ENCODE data around the gene TXNDC15. TPM values are rescaled to one million over a fixed set of nuclear protein-coding genes. Genes with fewer than 3 reads are reported as not detected.

TXNDC15 gene
- total RNA-seq, 1 experiment from 2014 or later = 47.4 TPM

DNA sequence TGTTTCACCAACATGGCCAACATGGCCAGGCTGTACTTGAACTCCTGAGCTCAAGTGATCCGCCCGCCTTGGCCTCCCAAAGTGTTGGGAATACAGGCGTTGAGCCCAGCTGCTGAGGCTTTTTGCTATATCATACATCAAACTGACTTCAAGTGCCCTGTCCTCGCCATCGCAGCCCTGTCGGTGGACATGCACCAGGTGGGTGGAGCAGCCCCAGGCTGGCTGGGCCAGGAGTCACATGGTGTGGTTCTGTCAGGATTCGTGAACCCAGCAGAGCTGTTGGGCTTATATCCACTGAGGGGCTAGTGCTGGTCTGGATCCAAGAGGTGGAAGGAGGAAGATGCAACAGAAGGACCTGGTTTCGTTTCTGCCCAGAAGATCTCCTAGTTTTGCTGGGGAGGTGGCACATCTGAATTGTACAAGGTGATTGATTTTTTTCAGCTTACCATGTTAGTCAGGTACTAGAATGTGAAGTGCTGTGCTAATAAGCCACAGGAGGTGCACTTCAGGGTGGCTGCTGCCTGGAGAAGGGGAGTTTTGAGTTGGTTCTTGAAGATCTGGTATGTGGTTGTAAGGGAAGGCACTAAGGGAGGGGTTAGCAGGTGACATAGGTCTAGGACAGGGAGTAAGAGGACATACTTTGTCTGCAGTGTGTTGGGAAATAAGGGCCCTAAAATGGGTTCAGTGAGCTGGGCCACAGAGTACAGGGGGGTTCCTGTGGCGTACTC lies 46.8 kb downstream of the TXNDC15 start:
- in situ Hi-C loops (cut with HindIII; ENCODE audit: low pct_unique_long_range_greater_than_20kb, low sequenced_read_pairs) (no loop called here), intact Hi-C loops (cut with micrococcal nuclease; ENCODE audit: unreplicated experiment) (no loop called here)
- BruUV-seq (replicated peaks) = no TSS peak
- Histone ChIP-seq H3K4me1 (ENCODE audit: control insufficient read depth, insufficient read depth, low read length) (no peaks in the 10 kb centered on the region), H3K4me3 (ENCODE audit: low read depth in 2 of 2, low read length in 2 of 2) (no peak overlapping the region), H3K36me3 (ENCODE audit: control insufficient read depth, insufficient read depth, low read length) (no peaks in the 10 kb centered on the region), H3K27ac (ENCODE audit: low read length) (no peak overlapping the region), H3K9me3 (ENCODE audit: control insufficient read depth, insufficient read depth, low read depth, low read length) (no peaks in the 10 kb centered on the region), H3K27me3 (ENCODE audit: control insufficient read depth, insufficient read depth, low read length) (no peaks in the 10 kb centered on the region)
- CTCF ChIA-PET = no interaction called here
- POLR2A ChIA-PET = interaction anchor here (0.7 kb wide), 2 partner anchors 120 to 296 kb away, joined by 5 to 6 read pairs; no protein-coding TSS in a partner anchor
- ATAC-seq (no peak), DNase-seq (ENCODE audit: low read depth, low spot score) (no peak)
- TF ChIP-seq, protein P1, sequence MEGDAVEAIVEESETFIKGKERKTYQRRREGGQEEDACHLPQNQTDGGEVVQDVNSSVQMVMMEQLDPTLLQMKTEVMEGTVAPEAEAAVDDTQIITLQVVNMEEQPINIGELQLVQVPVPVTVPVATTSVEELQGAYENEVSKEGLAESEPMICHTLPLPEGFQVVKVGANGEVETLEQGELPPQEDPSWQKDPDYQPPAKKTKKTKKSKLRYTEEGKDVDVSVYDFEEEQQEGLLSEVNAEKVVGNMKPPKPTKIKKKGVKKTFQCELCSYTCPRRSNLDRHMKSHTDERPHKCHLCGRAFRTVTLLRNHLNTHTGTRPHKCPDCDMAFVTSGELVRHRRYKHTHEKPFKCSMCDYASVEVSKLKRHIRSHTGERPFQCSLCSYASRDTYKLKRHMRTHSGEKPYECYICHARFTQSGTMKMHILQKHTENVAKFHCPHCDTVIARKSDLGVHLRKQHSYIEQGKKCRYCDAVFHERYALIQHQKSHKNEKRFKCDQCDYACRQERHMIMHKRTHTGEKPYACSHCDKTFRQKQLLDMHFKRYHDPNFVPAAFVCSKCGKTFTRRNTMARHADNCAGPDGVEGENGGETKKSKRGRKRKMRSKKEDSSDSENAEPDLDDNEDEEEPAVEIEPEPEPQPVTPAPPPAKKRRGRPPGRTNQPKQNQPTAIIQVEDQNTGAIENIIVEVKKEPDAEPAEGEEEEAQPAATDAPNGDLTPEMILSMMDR (IDR thresholded peaks at IDR 0.05) = no peak
- no peak for TF ChIP-seq SIN3A (IDR thresholded peaks at IDR 0.05; ENCODE audit: borderline replicate concordance, insufficient read depth, low read depth, low read length)
- TF ChIP-seq, protein P2, sequence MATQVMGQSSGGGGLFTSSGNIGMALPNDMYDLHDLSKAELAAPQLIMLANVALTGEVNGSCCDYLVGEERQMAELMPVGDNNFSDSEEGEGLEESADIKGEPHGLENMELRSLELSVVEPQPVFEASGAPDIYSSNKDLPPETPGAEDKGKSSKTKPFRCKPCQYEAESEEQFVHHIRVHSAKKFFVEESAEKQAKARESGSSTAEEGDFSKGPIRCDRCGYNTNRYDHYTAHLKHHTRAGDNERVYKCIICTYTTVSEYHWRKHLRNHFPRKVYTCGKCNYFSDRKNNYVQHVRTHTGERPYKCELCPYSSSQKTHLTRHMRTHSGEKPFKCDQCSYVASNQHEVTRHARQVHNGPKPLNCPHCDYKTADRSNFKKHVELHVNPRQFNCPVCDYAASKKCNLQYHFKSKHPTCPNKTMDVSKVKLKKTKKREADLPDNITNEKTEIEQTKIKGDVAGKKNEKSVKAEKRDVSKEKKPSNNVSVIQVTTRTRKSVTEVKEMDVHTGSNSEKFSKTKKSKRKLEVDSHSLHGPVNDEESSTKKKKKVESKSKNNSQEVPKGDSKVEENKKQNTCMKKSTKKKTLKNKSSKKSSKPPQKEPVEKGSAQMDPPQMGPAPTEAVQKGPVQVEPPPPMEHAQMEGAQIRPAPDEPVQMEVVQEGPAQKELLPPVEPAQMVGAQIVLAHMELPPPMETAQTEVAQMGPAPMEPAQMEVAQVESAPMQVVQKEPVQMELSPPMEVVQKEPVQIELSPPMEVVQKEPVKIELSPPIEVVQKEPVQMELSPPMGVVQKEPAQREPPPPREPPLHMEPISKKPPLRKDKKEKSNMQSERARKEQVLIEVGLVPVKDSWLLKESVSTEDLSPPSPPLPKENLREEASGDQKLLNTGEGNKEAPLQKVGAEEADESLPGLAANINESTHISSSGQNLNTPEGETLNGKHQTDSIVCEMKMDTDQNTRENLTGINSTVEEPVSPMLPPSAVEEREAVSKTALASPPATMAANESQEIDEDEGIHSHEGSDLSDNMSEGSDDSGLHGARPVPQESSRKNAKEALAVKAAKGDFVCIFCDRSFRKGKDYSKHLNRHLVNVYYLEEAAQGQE (IDR thresholded peaks at IDR 0.05; ENCODE audit: insufficient read depth in 1 of 2, low read depth in 2 of 2, low read length in 1 of 2) = no peak

DNA sequence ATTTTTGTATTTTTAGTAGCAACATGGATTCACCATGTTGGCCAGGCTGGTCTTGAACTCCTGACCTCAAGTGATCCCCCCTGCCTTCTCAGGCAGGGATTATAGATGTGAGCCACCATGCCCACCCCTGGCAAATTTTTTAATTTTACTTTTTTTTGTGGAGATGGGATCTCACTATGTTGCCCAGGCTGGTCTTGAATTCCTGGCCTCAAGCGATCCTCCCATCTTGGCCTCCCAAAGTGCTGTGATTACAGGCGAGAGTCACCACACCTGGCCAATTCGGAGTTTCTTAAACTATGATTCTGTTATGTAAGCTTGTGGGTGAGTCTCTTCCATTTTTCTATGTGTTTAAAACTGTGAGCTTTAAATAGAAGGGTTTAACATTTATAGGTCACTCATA lies 58.3 kb downstream of the TXNDC15 start:
- Histone ChIP-seq H3K36me3 (ENCODE audit: control insufficient read depth, insufficient read depth, low read length) (peaks cover 12% of the 10 kb centered on the region), H3K4me3 (ENCODE audit: low read depth in 2 of 2, low read length in 2 of 2) (no peak overlapping the region), H3K9me3 (ENCODE audit: control insufficient read depth, insufficient read depth, low read depth, low read length) (no peaks in the 10 kb centered on the region), H3K4me1 (ENCODE audit: control insufficient read depth, insufficient read depth, low read length) (no peaks in the 10 kb centered on the region), H3K27ac (ENCODE audit: low read length) (no peak overlapping the region), H3K27me3 (ENCODE audit: control insufficient read depth, insufficient read depth, low read length) (no peaks in the 10 kb centered on the region)
- no peak for DNase-seq (ENCODE audit: low read depth, low spot score)
- intact Hi-C loops (cut with micrococcal nuclease; ENCODE audit: unreplicated experiment) (no loop called here), in situ Hi-C loops (cut with HindIII; ENCODE audit: low pct_unique_long_range_greater_than_20kb, low sequenced_read_pairs) (no loop called here)
- TF ChIP-seq, protein P1 (IDR thresholded peaks at IDR 0.05) = no peak
- TF ChIP-seq, protein P2 (IDR thresholded peaks at IDR 0.05; ENCODE audit: insufficient read depth in 1 of 2, low read depth in 2 of 2, low read length in 1 of 2) = no peak
- TF ChIP-seq TCF7L2 (IDR thresholded peaks at IDR 0.05; ENCODE audit: low read depth, low read length) = no peak
- no peak for TF ChIP-seq POLR2AphosphoS5 (IDR thresholded peaks at IDR 0.05; ENCODE audit: low read depth, low read length)
- no peak for TF ChIP-seq SIN3A (IDR thresholded peaks at IDR 0.05; ENCODE audit: borderline replicate concordance, insufficient read depth, low read depth, low read length)
- CTCF ChIA-PET = no interaction called here
- ATAC-seq = no peak
- BruUV-seq (replicated peaks) = no TSS peak
- POLR2A ChIA-PET = no interaction called here
